ENCODE results near the gene AMOTL1. TPM values are rescaled to one million over a fixed set of nuclear protein-coding genes. Genes with fewer than 3 reads are reported as not detected.

Gene AMOTL1
- 10 to 100 TPM in 4 of 6 experiments, 1 to 10 TPM in 2; 7.4 to 43.8 (median 17.3) TPM for total RNA-seq
- long read RNA-seq, full-length matches to known transcripts, result 1 of 5 reads
- long read RNA-seq, partial matches to known transcripts, result 2 of 5 reads
- long read RNA-seq, other reads (novel, unspliced or antisense), result 2 of 5 reads

DNA sequence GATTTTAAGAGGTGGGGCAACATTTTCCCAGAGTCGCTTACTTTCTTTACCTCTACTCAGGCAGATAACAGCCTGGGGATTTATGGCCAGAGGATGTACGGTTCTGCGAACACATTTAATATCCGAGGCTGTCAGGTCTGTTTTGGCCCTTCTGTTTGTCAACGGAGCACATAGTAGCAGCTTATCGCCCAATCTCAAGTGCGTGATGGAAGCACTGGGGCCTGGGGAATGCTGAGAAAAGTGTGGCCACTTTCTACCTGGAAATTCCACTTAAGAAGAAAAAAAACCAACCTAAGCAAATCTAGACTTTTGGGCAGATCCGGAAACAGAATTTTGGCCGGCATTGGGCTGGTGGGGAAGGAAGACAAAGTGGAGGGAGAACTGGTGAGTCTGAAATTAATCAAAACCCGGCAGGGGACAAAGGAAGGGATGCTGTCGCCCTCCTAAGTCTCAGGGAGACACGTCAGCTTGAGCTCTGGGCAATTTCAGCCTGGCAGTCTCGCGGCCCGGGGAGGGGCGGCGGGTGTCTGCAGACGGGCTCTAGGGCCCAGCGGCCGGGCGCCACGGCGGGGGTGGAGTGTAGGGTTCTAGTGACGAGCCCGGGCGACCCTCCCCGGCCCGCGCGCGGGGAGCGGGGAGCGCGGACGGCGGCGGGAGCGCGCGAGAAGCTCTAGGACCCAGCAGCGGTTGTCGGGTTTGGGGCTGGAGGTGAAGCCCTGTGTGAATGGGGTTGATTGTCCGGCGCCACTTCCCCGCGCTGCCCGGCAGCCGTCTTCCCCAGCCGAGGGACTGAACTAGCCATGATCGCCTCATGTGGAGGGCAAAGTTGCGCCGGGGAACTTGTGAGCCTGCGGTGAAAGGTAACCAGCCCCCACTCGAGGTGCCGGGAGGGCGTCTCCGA is at the start of gene AMOTL1:
AMOTL1 (plus strand) TSS at position 656 of the 901 bp plus-strand sequence; CDS start at position 812, 156 bp downstream.
- peak within 1 kb of the TSS; percentile 70 to 87 (median 84) for H3K4me3 ChIP-seq
- DNase-seq (peak; percentile 89 to 93 (median 90)), ATAC-seq (peak; percentile 87 to 94 (median 91))
- H3K4me1 ChIP-seq, result peaks cover 0 to 15% (median 2%) of the 10 kb centered on the region in 4 donors
- peak within 1 kb of the TSS; percentile 82 to 88 (median 84) for H3K27ac ChIP-seq
- H3K27me3 ChIP-seq, result no peaks in the 10 kb centered on the region
- no peaks in the 10 kb centered on the region for H3K9me3 ChIP-seq
- WGBS (ENCODE audit: insufficient coverage, low coverage, low lambda C conversion rate, missing lambda C conversion rate), result 19% methylated on average over 23 of the region's 57 CpGs
- intact Hi-C loops (cut with DNase I), result no loop called here
- peak; percentile 53 for TF ChIP-seq POLR2A (IDR thresholded peaks at IDR 0.05)
- TF ChIP-seq, protein P1, sequence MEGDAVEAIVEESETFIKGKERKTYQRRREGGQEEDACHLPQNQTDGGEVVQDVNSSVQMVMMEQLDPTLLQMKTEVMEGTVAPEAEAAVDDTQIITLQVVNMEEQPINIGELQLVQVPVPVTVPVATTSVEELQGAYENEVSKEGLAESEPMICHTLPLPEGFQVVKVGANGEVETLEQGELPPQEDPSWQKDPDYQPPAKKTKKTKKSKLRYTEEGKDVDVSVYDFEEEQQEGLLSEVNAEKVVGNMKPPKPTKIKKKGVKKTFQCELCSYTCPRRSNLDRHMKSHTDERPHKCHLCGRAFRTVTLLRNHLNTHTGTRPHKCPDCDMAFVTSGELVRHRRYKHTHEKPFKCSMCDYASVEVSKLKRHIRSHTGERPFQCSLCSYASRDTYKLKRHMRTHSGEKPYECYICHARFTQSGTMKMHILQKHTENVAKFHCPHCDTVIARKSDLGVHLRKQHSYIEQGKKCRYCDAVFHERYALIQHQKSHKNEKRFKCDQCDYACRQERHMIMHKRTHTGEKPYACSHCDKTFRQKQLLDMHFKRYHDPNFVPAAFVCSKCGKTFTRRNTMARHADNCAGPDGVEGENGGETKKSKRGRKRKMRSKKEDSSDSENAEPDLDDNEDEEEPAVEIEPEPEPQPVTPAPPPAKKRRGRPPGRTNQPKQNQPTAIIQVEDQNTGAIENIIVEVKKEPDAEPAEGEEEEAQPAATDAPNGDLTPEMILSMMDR (IDR thresholded peaks at IDR 0.05), result no peak
- no peaks in the 10 kb centered on the region for H3K36me3 ChIP-seq

- no peaks in the 10 kb centered on the region for H3K9me3 ChIP-seq
- TF ChIP-seq, protein P1 (IDR thresholded peaks at IDR 0.05), result no peak
- no peak for TF ChIP-seq POLR2A (IDR thresholded peaks at IDR 0.05)
- H3K27me3 ChIP-seq, result no peaks in the 10 kb centered on the region
- DNase-seq (no peak), ATAC-seq (no peak)
- H3K4me1 ChIP-seq, result no peaks in the 10 kb centered on the region
- no peaks in the 10 kb centered on the region for H3K36me3 ChIP-seq
- intact Hi-C loops (cut with DNase I), result no loop called here
- 77% methylated on average over 3 of the region's 3 CpGs for WGBS (ENCODE audit: insufficient coverage, low coverage, low lambda C conversion rate, missing lambda C conversion rate)
- no peak overlapping the region for H3K4me3 ChIP-seq
- H3K27ac ChIP-seq, result no peak overlapping the region
Measured at GRCh38 chr11:94719876-94720275, 48.3 kb upstream of the AMOTL1 start.

DNA sequence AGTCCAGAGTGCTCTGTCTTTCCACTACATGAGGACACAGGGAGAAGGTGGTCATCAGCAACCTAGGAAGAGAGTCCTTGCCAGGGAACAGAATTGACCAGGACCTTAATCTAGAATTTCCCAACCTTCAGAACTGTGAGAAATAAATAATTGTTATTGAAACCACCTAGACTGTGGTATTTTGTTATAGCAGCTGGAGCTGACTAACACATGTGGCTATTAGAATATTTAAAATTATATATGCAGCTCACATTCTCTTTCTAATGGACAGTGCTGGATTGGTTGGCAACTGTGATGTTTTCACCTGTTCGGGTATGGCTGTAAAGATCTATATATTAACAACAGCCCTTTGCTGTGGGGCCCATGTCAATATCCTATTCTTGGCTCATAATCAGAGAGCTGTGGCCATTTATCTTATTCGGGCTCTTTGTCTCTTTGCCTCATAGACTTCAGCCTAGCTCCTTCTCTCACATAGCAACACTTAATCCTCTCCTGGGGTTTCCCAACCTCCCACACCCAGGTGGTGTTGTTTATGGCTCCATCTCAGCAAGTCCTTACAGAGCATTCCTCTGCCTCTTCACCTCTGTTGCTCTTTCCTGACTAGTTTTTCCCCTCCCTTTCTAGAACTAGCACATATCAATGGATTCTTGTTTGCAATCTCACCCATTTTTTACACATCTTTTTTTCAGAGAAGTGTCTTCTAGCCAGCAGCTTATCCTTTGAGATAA is 46.4 kb upstream of the AMOTL1 start:
- Histone ChIP-seq H3K4me1 (no peaks in the 10 kb centered on the region), H3K4me3 (no peak overlapping the region), H3K36me3 (no peaks in the 10 kb centered on the region), H3K27me3 (no peaks in the 10 kb centered on the region), H3K27ac (no peak overlapping the region), H3K9me3 (no peaks in the 10 kb centered on the region)
- no peak for ATAC-seq
- TF ChIP-seq, protein P1 (IDR thresholded peaks at IDR 0.05), result no peak
- TF ChIP-seq POLR2A (IDR thresholded peaks at IDR 0.05), result no peak
- 60% methylated on average over 2 of the region's 2 CpGs for WGBS (ENCODE audit: insufficient coverage, low coverage, low lambda C conversion rate, missing lambda C conversion rate)
- intact Hi-C loops (cut with DNase I), result no loop called here
- DNase-seq, result no peak

DNA sequence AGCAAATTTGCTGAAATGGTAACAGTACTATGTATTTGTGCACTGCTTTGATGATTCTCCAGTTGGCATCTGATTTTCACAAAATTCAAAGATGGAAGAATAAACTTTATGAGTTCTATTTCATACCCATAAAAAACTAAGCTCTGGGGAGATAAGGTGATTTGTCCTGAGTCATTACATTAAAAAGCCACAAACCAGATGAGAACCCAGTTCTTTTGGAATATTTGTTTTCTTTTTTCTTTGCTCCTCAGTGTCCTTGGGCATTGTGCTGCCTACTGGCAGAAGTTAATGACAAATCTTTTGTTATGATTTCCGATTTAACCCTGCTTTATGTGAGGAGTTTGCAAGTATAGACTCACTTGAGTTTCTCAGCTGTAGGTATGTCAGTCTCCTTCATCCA is 45.4 kb upstream of the AMOTL1 start:
- no peaks in the 10 kb centered on the region for H3K27me3 ChIP-seq
- H3K4me1 ChIP-seq, result no peaks in the 10 kb centered on the region
- 59% methylated on average over 1 of the region's 1 CpG for whole genome bisulfite sequencing (ENCODE audit: insufficient coverage, low coverage, low lambda C conversion rate, missing lambda C conversion rate)
- intact Hi-C loops (cut with DNase I), result no loop called here
- ATAC-seq (no peak), DNase-seq (no peak)
- TF ChIP-seq, protein P1 (IDR thresholded peaks at IDR 0.05), result no peak
- no peak for TF ChIP-seq POLR2A (IDR thresholded peaks at IDR 0.05)
- no peaks in the 10 kb centered on the region for H3K36me3 ChIP-seq
- no peak overlapping the region for H3K4me3 ChIP-seq
- H3K9me3 ChIP-seq, result no peaks in the 10 kb centered on the region
- H3K27ac ChIP-seq, result no peak overlapping the region

Measured in right lobe of liver (tissue), 6 donors.